Measurements from ENCODE around the gene CELSR2.

The CELSR2 gene

GRCh38 chr1:109263234-109263596, 13.9 kb downstream of the CELSR2 start:
- H3K4me3 ChIP-seq (ENCODE audit: low read length) = no peak overlapping the region
- H3K4me1 ChIP-seq (ENCODE audit: control insufficient read depth, insufficient read depth, low read length) = peaks cover 6% of the 10 kb centered on the region
- H3K9ac ChIP-seq (ENCODE audit: low read length) = no peak overlapping the region
- no peaks in the 10 kb centered on the region for H3K36me3 ChIP-seq (ENCODE audit: control insufficient read depth, insufficient read depth, low read length)
- no peaks in the 10 kb centered on the region for H3K9me3 ChIP-seq (ENCODE audit: control insufficient read depth, low read length)
- no peaks in the 10 kb centered on the region for H3K27me3 ChIP-seq (ENCODE audit: control insufficient read depth, insufficient read depth, low read length)

GRCh38 chr1:109263597-109264378, 14.4 kb downstream of the CELSR2 start:
- no peaks in the 10 kb centered on the region for H3K9me3 ChIP-seq (ENCODE audit: control insufficient read depth, low read length)
- H3K4me1 ChIP-seq (ENCODE audit: control insufficient read depth, insufficient read depth, low read length) = peaks cover 6% of the 10 kb centered on the region
- H3K4me3 ChIP-seq (ENCODE audit: low read length) = no peak overlapping the region
- H3K27me3 ChIP-seq (ENCODE audit: control insufficient read depth, insufficient read depth, low read length) = no peaks in the 10 kb centered on the region
- no peaks in the 10 kb centered on the region for H3K36me3 ChIP-seq (ENCODE audit: control insufficient read depth, insufficient read depth, low read length)
- H3K9ac ChIP-seq (ENCODE audit: low read length) = no peak overlapping the region

- Histone ChIP-seq H3K9me3 (ENCODE audit: control insufficient read depth, low read length) (no peaks in the 10 kb centered on the region), H3K4me1 (ENCODE audit: control insufficient read depth, insufficient read depth, low read length) (peaks cover 6% of the 10 kb centered on the region), H3K9ac (ENCODE audit: low read length) (no peak overlapping the region), H3K4me3 (ENCODE audit: low read length) (no peak overlapping the region), H3K36me3 (ENCODE audit: control insufficient read depth, insufficient read depth, low read length) (no peaks in the 10 kb centered on the region), H3K27me3 (ENCODE audit: control insufficient read depth, insufficient read depth, low read length) (no peaks in the 10 kb centered on the region)
These were observed 15.0 kb downstream of the CELSR2 start for GRCh38 chr1:109264379-109264755.

GRCh38 chr1:109265016-109265415, 15.7 kb downstream of the CELSR2 start:
- Histone ChIP-seq H3K9ac (ENCODE audit: low read length) (no peak overlapping the region), H3K4me1 (ENCODE audit: control insufficient read depth, insufficient read depth, low read length) (peaks cover 6% of the 10 kb centered on the region), H3K9me3 (ENCODE audit: control insufficient read depth, low read length) (no peaks in the 10 kb centered on the region), H3K36me3 (ENCODE audit: control insufficient read depth, insufficient read depth, low read length) (no peaks in the 10 kb centered on the region), H3K27me3 (ENCODE audit: control insufficient read depth, insufficient read depth, low read length) (no peaks in the 10 kb centered on the region), H3K4me3 (ENCODE audit: low read length) (no peak overlapping the region)

- Histone ChIP-seq H3K27me3 (ENCODE audit: control insufficient read depth, insufficient read depth, low read length) (no peaks in the 10 kb centered on the region), H3K4me3 (ENCODE audit: low read length) (no peak overlapping the region), H3K9me3 (ENCODE audit: control insufficient read depth, low read length) (no peaks in the 10 kb centered on the region), H3K9ac (ENCODE audit: low read length) (no peak overlapping the region), H3K4me1 (ENCODE audit: control insufficient read depth, insufficient read depth, low read length) (peaks cover 6% of the 10 kb centered on the region), H3K36me3 (ENCODE audit: control insufficient read depth, insufficient read depth, low read length) (no peaks in the 10 kb centered on the region)
These were observed 16.5 kb downstream of the CELSR2 start for GRCh38 chr1:109265741-109266330.

GRCh38 chr1:109266965-109267364, 17.6 kb downstream of the CELSR2 start:
- no peaks in the 10 kb centered on the region for H3K27me3 ChIP-seq (ENCODE audit: control insufficient read depth, insufficient read depth, low read length)
- no peaks in the 10 kb centered on the region for H3K36me3 ChIP-seq (ENCODE audit: control insufficient read depth, insufficient read depth, low read length)
- H3K9ac ChIP-seq (ENCODE audit: low read length) = no peak overlapping the region
- H3K9me3 ChIP-seq (ENCODE audit: control insufficient read depth, low read length) = no peaks in the 10 kb centered on the region
- no peak overlapping the region for H3K4me3 ChIP-seq (ENCODE audit: low read length)
- peaks cover 6% of the 10 kb centered on the region for H3K4me1 ChIP-seq (ENCODE audit: control insufficient read depth, insufficient read depth, low read length)

- Histone ChIP-seq H3K9ac (ENCODE audit: low read length) (no peak overlapping the region), H3K36me3 (ENCODE audit: control insufficient read depth, insufficient read depth, low read length) (no peaks in the 10 kb centered on the region), H3K4me1 (ENCODE audit: control insufficient read depth, insufficient read depth, low read length) (peaks cover 6% of the 10 kb centered on the region), H3K27me3 (ENCODE audit: control insufficient read depth, insufficient read depth, low read length) (no peaks in the 10 kb centered on the region), H3K9me3 (ENCODE audit: control insufficient read depth, low read length) (no peaks in the 10 kb centered on the region), H3K4me3 (ENCODE audit: low read length) (no peak overlapping the region)
These were observed 18.5 kb downstream of the CELSR2 start for GRCh38 chr1:109267743-109268300.

GRCh38 chr1:109268431-109269211, 19.3 kb downstream of the CELSR2 start:
- Histone ChIP-seq H3K27me3 (ENCODE audit: control insufficient read depth, insufficient read depth, low read length) (no peaks in the 10 kb centered on the region), H3K36me3 (ENCODE audit: control insufficient read depth, insufficient read depth, low read length) (no peaks in the 10 kb centered on the region), H3K9ac (ENCODE audit: low read length) (no peak overlapping the region), H3K4me1 (ENCODE audit: control insufficient read depth, insufficient read depth, low read length) (peaks cover 4% of the 10 kb centered on the region), H3K4me3 (ENCODE audit: low read length) (no peak overlapping the region), H3K9me3 (ENCODE audit: control insufficient read depth, low read length) (no peaks in the 10 kb centered on the region)

- Histone ChIP-seq H3K4me3 (ENCODE audit: low read length) (no peak overlapping the region), H3K4me1 (ENCODE audit: control insufficient read depth, insufficient read depth, low read length) (peaks cover 5% of the 10 kb centered on the region), H3K9me3 (ENCODE audit: control insufficient read depth, low read length) (no peaks in the 10 kb centered on the region), H3K27me3 (ENCODE audit: control insufficient read depth, insufficient read depth, low read length) (no peaks in the 10 kb centered on the region), H3K36me3 (ENCODE audit: control insufficient read depth, insufficient read depth, low read length) (no peaks in the 10 kb centered on the region), H3K9ac (ENCODE audit: low read length) (no peak overlapping the region)
These were observed 20.1 kb downstream of the CELSR2 start for GRCh38 chr1:109269212-109269980.

GRCh38 chr1:109269981-109270622, 20.8 kb downstream of the CELSR2 start:
- no peak overlapping the region for H3K9ac ChIP-seq (ENCODE audit: low read length)
- H3K4me3 ChIP-seq (ENCODE audit: low read length) = no peak overlapping the region
- no peaks in the 10 kb centered on the region for H3K36me3 ChIP-seq (ENCODE audit: control insufficient read depth, insufficient read depth, low read length)
- no peaks in the 10 kb centered on the region for H3K27me3 ChIP-seq (ENCODE audit: control insufficient read depth, insufficient read depth, low read length)
- H3K4me1 ChIP-seq (ENCODE audit: control insufficient read depth, insufficient read depth, low read length) = peaks cover 12% of the 10 kb centered on the region
- no peaks in the 10 kb centered on the region for H3K9me3 ChIP-seq (ENCODE audit: control insufficient read depth, low read length)

GRCh38 chr1:109270623-109271317, 21.4 kb downstream of the CELSR2 start:
- Histone ChIP-seq H3K9ac (ENCODE audit: low read length) (no peak overlapping the region), H3K36me3 (ENCODE audit: control insufficient read depth, insufficient read depth, low read length) (no peaks in the 10 kb centered on the region), H3K27me3 (ENCODE audit: control insufficient read depth, insufficient read depth, low read length) (no peaks in the 10 kb centered on the region), H3K4me1 (ENCODE audit: control insufficient read depth, insufficient read depth, low read length) (peaks cover 19% of the 10 kb centered on the region), H3K9me3 (ENCODE audit: control insufficient read depth, low read length) (no peaks in the 10 kb centered on the region), H3K4me3 (ENCODE audit: low read length) (no peak overlapping the region)

Data from mucosa of stomach (tissue), 1 donor.